HUES6 (cell line): ENCODE measurements around the gene MRPL24.

ENCODE experiments used
- H3K27ac ChIP-seq: 2 replicates; pipeline ENCODE4 v1.7.0; 2013; ENCODE audit warnings: low read depth, mild to moderate bottlenecking, low read length, inconsistent platforms
- H3K27me3 ChIP-seq: 2 replicates; pipeline ENCODE4 v1.6.1; 2013; ENCODE audit warnings: low read length; ENCODE audit not compliant: control insufficient read depth, insufficient read depth
- H3K36me3 ChIP-seq: 2 replicates; pipeline ENCODE4 v1.6.1; 2013; ENCODE audit warnings: low read length; ENCODE audit not compliant: control insufficient read depth, insufficient read depth
- H3K4me1 ChIP-seq: 2 replicates; pipeline ENCODE4 v1.6.1; 2013; ENCODE audit warnings: low read length; ENCODE audit not compliant: control insufficient read depth, insufficient read depth
- H3K4me3 ChIP-seq: 2 replicates; pipeline ENCODE4 v1.5.1; 2013; ENCODE audit warnings: low read depth, low read length
- H3K9ac ChIP-seq: one replicate; pipeline ENCODE4 v1.6.1; 2013; ENCODE audit warnings: mild to moderate bottlenecking, low read length
- H3K9me3 ChIP-seq: 2 replicates; pipeline ENCODE4 v1.6.1; 2013; ENCODE audit warnings: low read depth, low read length; ENCODE audit not compliant: control insufficient read depth, insufficient read depth

The MRPL24 gene

GRCh38 chr1:156740741-156741480, at the start of gene MRPL24:
Gene MRPL24 (minus strand): TSS chr1:156741088. CDS start chr1:156738704, 2,384 bp downstream.
- Histone ChIP-seq H3K9ac (peak within 1 kb of the TSS; percentile 78), H3K4me3 (peak within 1 kb of the TSS; percentile 76), H3K27me3 (no peaks in the 10 kb centered on the region), H3K4me1 (peaks cover 22% of the 10 kb centered on the region), H3K9me3 (no peaks in the 10 kb centered on the region), H3K27ac (peak within 1 kb of the TSS; percentile 37), H3K36me3 (peaks cover 48% of the 10 kb centered on the region)

GRCh38 chr1:156789621-156790318, 48.9 kb upstream of the MRPL24 start:
- Histone ChIP-seq H3K4me1 (no peaks in the 10 kb centered on the region), H3K4me3 (no peak overlapping the region), H3K9me3 (no peaks in the 10 kb centered on the region), H3K36me3 (peaks cover 77% of the 10 kb centered on the region), H3K9ac (no peak overlapping the region), H3K27me3 (no peaks in the 10 kb centered on the region), H3K27ac (no peak overlapping the region)

GRCh38 chr1:156788136-156788535, 47.2 kb upstream of the MRPL24 start:
- Histone ChIP-seq H3K4me1 (no peaks in the 10 kb centered on the region), H3K4me3 (no peak overlapping the region), H3K36me3 (peaks cover 72% of the 10 kb centered on the region), H3K27me3 (no peaks in the 10 kb centered on the region), H3K27ac (no peak overlapping the region), H3K9ac (no peak overlapping the region), H3K9me3 (no peaks in the 10 kb centered on the region)

- H3K27ac ChIP-seq = no peak overlapping the region
- no peaks in the 10 kb centered on the region for H3K4me1 ChIP-seq
- no peak overlapping the region for H3K4me3 ChIP-seq
- no peak overlapping the region for H3K9ac ChIP-seq
- H3K9me3 ChIP-seq = no peaks in the 10 kb centered on the region
- H3K36me3 ChIP-seq = peaks cover 72% of the 10 kb centered on the region
- no peaks in the 10 kb centered on the region for H3K27me3 ChIP-seq
Observed at GRCh38 chr1:156786640-156787039, 45.8 kb upstream of the MRPL24 start.

GRCh38 chr1:156785458-156785857, 44.6 kb upstream of the MRPL24 start:
- no peaks in the 10 kb centered on the region for H3K9me3 ChIP-seq
- no peaks in the 10 kb centered on the region for H3K4me1 ChIP-seq
- H3K36me3 ChIP-seq = peaks cover 66% of the 10 kb centered on the region
- no peaks in the 10 kb centered on the region for H3K27me3 ChIP-seq
- H3K4me3 ChIP-seq = no peak overlapping the region
- H3K27ac ChIP-seq = no peak overlapping the region
- no peak overlapping the region for H3K9ac ChIP-seq

GRCh38 chr1:156781585-156782186, 40.8 kb upstream of the MRPL24 start:
- Histone ChIP-seq H3K36me3 (peaks cover 44% of the 10 kb centered on the region), H3K4me1 (no peaks in the 10 kb centered on the region), H3K9me3 (no peaks in the 10 kb centered on the region), H3K9ac (no peak overlapping the region), H3K27ac (no peak overlapping the region), H3K4me3 (no peak overlapping the region), H3K27me3 (no peaks in the 10 kb centered on the region)

- no peaks in the 10 kb centered on the region for H3K4me1 ChIP-seq
- peaks cover 24% of the 10 kb centered on the region for H3K36me3 ChIP-seq
Observed at GRCh38 chr1:156777573-156777972, 36.7 kb upstream of the MRPL24 start.

GRCh38 chr1:156776942-156777341, 36.1 kb upstream of the MRPL24 start:
- Histone ChIP-seq H3K4me1 (no peaks in the 10 kb centered on the region), H3K27ac (no peak overlapping the region), H3K36me3 (peaks cover 18% of the 10 kb centered on the region), H3K27me3 (no peaks in the 10 kb centered on the region), H3K4me3 (no peak overlapping the region), H3K9me3 (no peaks in the 10 kb centered on the region), H3K9ac (no peak overlapping the region)

More at GRCh38 chr1:156777573-156777972, 36.7 kb upstream of the MRPL24 start:
- Histone ChIP-seq H3K4me3 (no peak overlapping the region), H3K9me3 (no peaks in the 10 kb centered on the region), H3K9ac (no peak overlapping the region), H3K27ac (no peak overlapping the region), H3K27me3 (no peaks in the 10 kb centered on the region)

- no peaks in the 10 kb centered on the region for H3K27me3 ChIP-seq
- no peak overlapping the region for H3K4me3 ChIP-seq
- peaks cover 20% of the 10 kb centered on the region for H3K36me3 ChIP-seq
- no peaks in the 10 kb centered on the region for H3K9me3 ChIP-seq
- no peak overlapping the region for H3K27ac ChIP-seq
- H3K9ac ChIP-seq = no peak overlapping the region
- no peaks in the 10 kb centered on the region for H3K4me1 ChIP-seq
Observed at GRCh38 chr1:156775799-156776198, 34.9 kb upstream of the MRPL24 start.

- Histone ChIP-seq H3K27ac (no peak overlapping the region), H3K4me1 (0 out of 2 replicates have a peak, but pooled peaks cover 10% of the 10 kb centered on the region), H3K4me3 (no peak overlapping the region), H3K36me3 (peaks cover 31% of the 10 kb centered on the region), H3K27me3 (no peaks in the 10 kb centered on the region), H3K9me3 (no peaks in the 10 kb centered on the region), H3K9ac (no peak overlapping the region)
Observed at GRCh38 chr1:156773607-156774006, 32.7 kb upstream of the MRPL24 start.
